ENCODE results near the gene EPHB2.

EPHB2 gene

GRCh38 chr1:22737374-22738068, 26.9 kb downstream of the EPHB2 start:
- no peaks in the 10 kb centered on the region for H3K9me2 ChIP-seq (replicated peaks; ENCODE audit: insufficient read depth, low read length)
- peaks cover 93% of the 10 kb centered on the region for H3K27me3 ChIP-seq (replicated peaks; ENCODE audit: insufficient read depth, low read length)
- no peak overlapping the region for H3K27ac ChIP-seq (ENCODE audit: low read length)
- no peak overlapping the region for H2AFZ ChIP-seq (ENCODE audit: low read length)
- H3K4me1 ChIP-seq (ENCODE audit: low read length): no peaks in the 10 kb centered on the region
- no peaks in the 10 kb centered on the region for H3K36me3 ChIP-seq (replicated peaks; ENCODE audit: insufficient read depth, low read length)
- H4K20me1 ChIP-seq (ENCODE audit: insufficient read depth, low read length): no peaks in the 10 kb centered on the region
- no peak overlapping the region for H3K9ac ChIP-seq (ENCODE audit: low read length)
- no peak overlapping the region for H3K4me2 ChIP-seq (ENCODE audit: low read depth, low read length)
- no peak overlapping the region for H3K4me3 ChIP-seq (ENCODE audit: low read length)
- H3K79me2 ChIP-seq (ENCODE audit: low read length): no peaks in the 10 kb centered on the region
- TF ChIP-seq EZH2 (optimal IDR thresholded peaks at IDR 0.05; ENCODE audit: low read depth, low read length): no peak
- TF ChIP-seq EZH2phosphoT487 (IDR thresholded peaks at IDR 0.05; ENCODE audit: low read length): no peak
- no peak for TF ChIP-seq CTCF (IDR thresholded peaks at IDR 0.05; ENCODE audit: low read length)
- H3F3A ChIP-seq (ENCODE audit: insufficient read depth, low read length): no peaks in the 10 kb centered on the region
- no peak for DNase-seq
- H3K9me3 ChIP-seq (replicated peaks; ENCODE audit: insufficient read depth, low read length): no peaks in the 10 kb centered on the region

GRCh38 chr1:22738069-22738435, 27.4 kb downstream of the EPHB2 start:
- TF ChIP-seq CTCF (IDR thresholded peaks at IDR 0.05; ENCODE audit: low read length) (no peak), EZH2phosphoT487 (IDR thresholded peaks at IDR 0.05; ENCODE audit: low read length) (no peak), EZH2 (optimal IDR thresholded peaks at IDR 0.05; ENCODE audit: low read depth, low read length) (no peak)
- H3K27ac ChIP-seq (ENCODE audit: low read length): no peak overlapping the region
- no peaks in the 10 kb centered on the region for H3K9me2 ChIP-seq (replicated peaks; ENCODE audit: insufficient read depth, low read length)
- peaks cover 93% of the 10 kb centered on the region for H3K27me3 ChIP-seq (replicated peaks; ENCODE audit: insufficient read depth, low read length)
- H3K79me2 ChIP-seq (ENCODE audit: low read length): no peaks in the 10 kb centered on the region
- no peak overlapping the region for H3K4me2 ChIP-seq (ENCODE audit: low read depth, low read length)
- no peak for DNase-seq
- H3K4me1 ChIP-seq (ENCODE audit: low read length): no peaks in the 10 kb centered on the region
- H3K36me3 ChIP-seq (replicated peaks; ENCODE audit: insufficient read depth, low read length): no peaks in the 10 kb centered on the region
- no peak overlapping the region for H3K4me3 ChIP-seq (ENCODE audit: low read length)
- H3K9ac ChIP-seq (ENCODE audit: low read length): no peak overlapping the region
- no peaks in the 10 kb centered on the region for H3K9me3 ChIP-seq (replicated peaks; ENCODE audit: insufficient read depth, low read length)
- H2AFZ ChIP-seq (ENCODE audit: low read length): no peak overlapping the region
- H3F3A ChIP-seq (ENCODE audit: insufficient read depth, low read length): no peaks in the 10 kb centered on the region
- H4K20me1 ChIP-seq (ENCODE audit: insufficient read depth, low read length): no peaks in the 10 kb centered on the region

GRCh38 chr1:22738522-22738921, 27.9 kb downstream of the EPHB2 start:
- H4K20me1 ChIP-seq (ENCODE audit: insufficient read depth, low read length): no peaks in the 10 kb centered on the region
- no peaks in the 10 kb centered on the region for H3K4me1 ChIP-seq (ENCODE audit: low read length)
- no peak overlapping the region for H3K9ac ChIP-seq (ENCODE audit: low read length)
- peaks cover 93% of the 10 kb centered on the region for H3K27me3 ChIP-seq (replicated peaks; ENCODE audit: insufficient read depth, low read length)
- H3K36me3 ChIP-seq (replicated peaks; ENCODE audit: insufficient read depth, low read length): no peaks in the 10 kb centered on the region
- H3K27ac ChIP-seq (ENCODE audit: low read length): no peak overlapping the region
- H3K4me3 ChIP-seq (ENCODE audit: low read length): no peak overlapping the region
- TF ChIP-seq CTCF (IDR thresholded peaks at IDR 0.05; ENCODE audit: low read length): no peak
- TF ChIP-seq EZH2 (optimal IDR thresholded peaks at IDR 0.05; ENCODE audit: low read depth, low read length): no peak
- no peak for TF ChIP-seq EZH2phosphoT487 (IDR thresholded peaks at IDR 0.05; ENCODE audit: low read length)
- H2AFZ ChIP-seq (ENCODE audit: low read length): no peak overlapping the region
- no peak overlapping the region for H3K4me2 ChIP-seq (ENCODE audit: low read depth, low read length)
- H3K9me2 ChIP-seq (replicated peaks; ENCODE audit: insufficient read depth, low read length): no peaks in the 10 kb centered on the region
- no peaks in the 10 kb centered on the region for H3K79me2 ChIP-seq (ENCODE audit: low read length)
- H3F3A ChIP-seq (ENCODE audit: insufficient read depth, low read length): no peaks in the 10 kb centered on the region
- DNase-seq: no peak
- no peaks in the 10 kb centered on the region for H3K9me3 ChIP-seq (replicated peaks; ENCODE audit: insufficient read depth, low read length)

Data from MM.1S (cell line).